A549 (cell line): Measurements from ENCODE around the gene RIMBP2.

Experiments
- CHD2 ChIP-seq: fragments of 150-350 bp; IDR thresholded peaks from 2 replicates; pipeline ENCODE4 v1.6.1; 2014; ENCODE audit warnings: low read length; ENCODE audit not compliant: partially characterized antibody
- POLR2A ChIP-seq: IDR thresholded peaks from 2 replicates; pipeline ENCODE4 v1.6.1; 2012; ENCODE audit warnings: mild to moderate bottlenecking, low read length
- TF ChIP-seq, protein P1 (sequence below): IDR thresholded peaks from 2 replicates; pipeline ENCODE4 v1.6.1; 2012

- TF ChIP-seq CHD2 (no peak), POLR2A (no peak)
- TF ChIP-seq, protein P1, sequence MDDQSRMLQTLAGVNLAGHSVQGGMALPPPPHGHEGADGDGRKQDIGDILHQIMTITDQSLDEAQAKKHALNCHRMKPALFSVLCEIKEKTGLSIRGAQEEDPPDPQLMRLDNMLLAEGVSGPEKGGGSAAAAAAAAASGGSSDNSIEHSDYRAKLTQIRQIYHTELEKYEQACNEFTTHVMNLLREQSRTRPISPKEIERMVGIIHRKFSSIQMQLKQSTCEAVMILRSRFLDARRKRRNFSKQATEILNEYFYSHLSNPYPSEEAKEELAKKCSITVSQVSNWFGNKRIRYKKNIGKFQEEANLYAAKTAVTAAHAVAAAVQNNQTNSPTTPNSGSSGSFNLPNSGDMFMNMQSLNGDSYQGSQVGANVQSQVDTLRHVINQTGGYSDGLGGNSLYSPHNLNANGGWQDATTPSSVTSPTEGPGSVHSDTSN: no peak
Observed at GRCh38 chr12:130485291-130486145, 230.6 kb downstream of the RIMBP2 start.
